CD4-positive, alpha-beta memory T cell (primary cell): ENCODE data around the gene DHX35. TPM values are rescaled to one million over a fixed set of nuclear protein-coding genes. Genes with fewer than 3 reads are reported as not detected.

Source experiments
- CTCF ChIA-PET: fragments of 350-600 bp; sonication (Branson Sonifier 250); formaldehyde crosslinking; loops from one replicate; lab custom pipeline; 2021; ENCODE audit warnings: inconsistent platforms; ENCODE audit not compliant: partially characterized antibody; lab: Charles Lee
- POLR2A ChIA-PET: fragments of 350-600 bp; sonication (Branson Sonifier 250); formaldehyde crosslinking; loops from one replicate; lab custom pipeline; 2021; ENCODE audit not compliant: partially characterized antibody; lab: Charles Lee
- DNase-seq, 5 donors: peaks; one replicate each; pipeline versions ENCODE4 v3.0.0 to v3.0.0-alpha.2; 2020 to 2022; ENCODE audit warnings: mixed read lengths in 1 of 5
- H3K27ac ChIP-seq: one replicate; pipeline ENCODE4 v1.7.0; 2013; ENCODE audit warnings: low read depth, low read length
- H3K27me3 ChIP-seq: 2 replicates; pipeline ENCODE4 v1.7.0; 2013; ENCODE audit warnings: mild to moderate bottlenecking, low read length, moderate library complexity; ENCODE audit not compliant: insufficient read depth
- H3K36me3 ChIP-seq: 2 replicates; pipeline ENCODE4 v1.7.0; 2013; ENCODE audit warnings: mild to moderate bottlenecking, low read length, moderate library complexity; ENCODE audit not compliant: insufficient read depth
- H3K4me1 ChIP-seq: 2 replicates; pipeline ENCODE4 v1.7.0; 2013; ENCODE audit warnings: mild to moderate bottlenecking, low read length, moderate library complexity; ENCODE audit not compliant: insufficient read depth
- H3K4me3 ChIP-seq, 2 donors: one replicate each; pipeline ENCODE4 v1.7.0; 2013; ENCODE audit warnings: low read length in 2 of 2, mild to moderate bottlenecking in 1 of 2
- H3K9me3 ChIP-seq, 2 donors: one replicate each; pipeline ENCODE4 v1.7.0; 2013; ENCODE audit warnings: low read length in 2 of 2, control low read depth in 1 of 2; ENCODE audit not compliant: control insufficient read depth in 1 of 2
- H3K27ac Mint-ChIP-seq, 7 donors: one replicate each; pipeline ENCODE4 v1.8.0; 2020 to 2021; ENCODE audit warnings: mixed read lengths in 7 of 7, mild to moderate bottlenecking in 6 of 7, inconsistent platforms in 3 of 7, moderate library complexity in 3 of 7
- H3K27me3 Mint-ChIP-seq, 2 donors: one replicate each; pipeline ENCODE4 v1.8.0; 2020 to 2021; ENCODE audit warnings: mixed read lengths in 2 of 2
- H3K36me3 Mint-ChIP-seq, 2 donors: one replicate each; pipeline ENCODE4 v1.8.0; 2020 to 2021; ENCODE audit warnings: mixed read lengths in 2 of 2, inconsistent platforms in 1 of 2, mild to moderate bottlenecking in 1 of 2
- H3K4me1 Mint-ChIP-seq, 4 donors: one replicate each; pipeline ENCODE4 v1.8.0; 2020 to 2021; ENCODE audit warnings: mixed read lengths in 4 of 4, mild to moderate bottlenecking in 1 of 4
- H3K4me3 Mint-ChIP-seq, 8 donors: one replicate each; pipeline ENCODE4 v1.8.0; 2020 to 2021; ENCODE audit warnings: mixed read lengths in 8 of 8, mild to moderate bottlenecking in 7 of 8, moderate library complexity in 6 of 8, inconsistent platforms in 3 of 8
- H3K9me3 Mint-ChIP-seq, 8 donors: one replicate each; pipeline ENCODE4 v1.8.0; 2020 to 2021; ENCODE audit warnings: mixed read lengths in 8 of 8, mild to moderate bottlenecking in 5 of 8, inconsistent platforms in 3 of 8, moderate library complexity in 1 of 8
- intact Hi-C: fragments of 100-400 bp; cut with micrococcal nuclease; formaldehyde crosslinking; loops from one replicate; pipeline ENCODE4 v1.15.1; 2023
- polyA plus RNA-seq, 2 donors: library from polyadenylated mRNA; unstranded; fragments of 300-500 nt; fragmentation: Illumina TruSeq; gene quantifications; one replicate each; pipeline ENCODE4 v1.2.3, GENCODE V29; 2021
- total RNA-seq, 2 experiments: library from RNA; stranded (reverse); gene quantifications; one replicate each; pipeline ENCODE4 v1.2.3, GENCODE V29; 2021

Gene DHX35
- total and polyA plus RNA-seq, 4 experiments from 2014 or later, result 2.7 to 11.8 (median 10.0) TPM

DNA sequence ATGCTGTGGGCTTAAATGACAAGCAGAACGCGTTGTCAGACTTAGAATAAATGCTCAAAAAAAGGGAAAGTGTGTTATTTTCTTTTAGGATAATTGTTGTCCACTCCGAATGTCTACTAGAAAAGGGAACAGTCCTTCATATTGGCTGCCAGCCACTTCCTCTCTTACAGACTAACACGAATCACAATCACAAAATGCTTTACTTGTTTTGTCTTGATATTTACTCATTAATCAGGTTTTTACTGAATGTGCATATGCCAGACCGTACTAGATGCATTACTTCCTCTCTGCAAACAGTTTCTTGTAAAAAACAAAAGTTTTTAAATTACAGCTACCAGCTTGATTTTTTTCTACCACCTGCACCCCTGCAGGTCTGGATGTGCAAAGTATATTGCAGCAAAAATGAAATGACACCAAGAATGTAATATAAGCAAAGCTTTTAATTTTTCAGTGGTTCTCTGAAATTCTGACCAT lies 821 bp downstream of the DHX35 start:
- no peaks in the 10 kb centered on the region for H3K36me3 ChIP-seq
- H3K9me3 Mint-ChIP-seq, result no peaks in the 10 kb centered on the region
- H3K27me3 Mint-ChIP-seq, result no peaks in the 10 kb centered on the region
- H3K4me1 Mint-ChIP-seq, result peaks cover 12 to 31% (median 25%) of the 10 kb centered on the region in 4 donors
- H3K9me3 ChIP-seq, result no peaks in the 10 kb centered on the region
- ChIA-PET POLR2A (interaction anchor here (0.8 to 3.0 kb wide), 18 partner anchors 10 to 528 kb away, joined by 3 to 23 read pairs (median 4); partner anchors contain the start of genes FAM83D, PPP1R16B, RALGAPB and SNHG17), CTCF (interaction anchor here (0.8 to 3.4 kb wide), 17 partner anchors 10 to 330 kb away, joined by 3 to 27 read pairs (median 4); partner anchors contain the start of gene FAM83D)
- peak overlapping the region; percentile 86 to 98 for H3K4me3 ChIP-seq
- H3K27me3 ChIP-seq, result no peaks in the 10 kb centered on the region
- intact Hi-C loops, result loop anchor here (1.0 kb wide), 5 partner anchors 37 to 317 kb away; partner anchors contain the start of genes ACTR5, FAM83D and PPP1R16B
- H3K36me3 Mint-ChIP-seq, result peaks cover 0 to 18% of the 10 kb centered on the region in 2 donors
- peaks cover 24% of the 10 kb centered on the region for H3K4me1 ChIP-seq
- H3K27ac ChIP-seq, result peak overlapping the region; percentile 76
- no peak for DNase-seq
- peak overlapping the region; percentile 88 to 98 (median 96) for H3K4me3 Mint-ChIP-seq
- peak overlapping the region; percentile 39 to 96 (median 91) for H3K27ac Mint-ChIP-seq

DNA sequence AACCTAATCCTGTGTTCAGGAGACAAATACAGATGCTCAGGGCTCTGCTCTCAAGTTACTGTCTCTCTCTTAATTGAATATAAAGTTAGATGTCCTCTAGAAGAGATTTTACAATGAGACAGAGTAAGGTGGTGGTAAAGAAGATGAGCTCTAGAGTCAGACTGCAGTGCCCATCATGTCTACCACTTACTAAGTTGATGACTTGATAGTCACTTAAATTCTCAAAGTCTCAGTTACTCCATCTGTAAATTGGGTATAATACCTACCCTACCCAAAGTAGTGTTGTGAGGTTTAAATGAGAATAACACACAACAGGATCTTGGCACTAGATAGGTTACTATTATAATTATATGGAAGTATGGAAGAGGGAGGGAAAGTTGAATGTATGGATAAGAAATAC lies 1.6 kb downstream of the DHX35 start:
- intact Hi-C loops, result no loop called here
- DNase-seq, result no peak
- peaks cover 0 to 20% of the 10 kb centered on the region in 2 donors for H3K36me3 Mint-ChIP-seq

GRCh38 chr20:38965264-38965663 lies 3.1 kb downstream of the DHX35 start:
- H3K4me3 Mint-ChIP-seq, result no peak overlapping the region
- H3K4me1 ChIP-seq, result peaks cover 24% of the 10 kb centered on the region
- POLR2A ChIA-PET, result no interaction called here
- peaks cover 12 to 31% (median 25%) of the 10 kb centered on the region in 4 donors for H3K4me1 Mint-ChIP-seq
- H3K27me3 Mint-ChIP-seq, result no peaks in the 10 kb centered on the region
- CTCF ChIA-PET, result no interaction called here
- DNase-seq, result no peak
- no peak overlapping the region for H3K27ac ChIP-seq
- intact Hi-C loops, result no loop called here
- H3K9me3 Mint-ChIP-seq, result no peaks in the 10 kb centered on the region
- H3K9me3 ChIP-seq, result no peaks in the 10 kb centered on the region
- peak overlapping the region in 1 of 7 donors; percentile 43 for H3K27ac Mint-ChIP-seq
- H3K36me3 ChIP-seq, result peaks cover 9% of the 10 kb centered on the region
- H3K27me3 ChIP-seq, result no peaks in the 10 kb centered on the region
- no peak overlapping the region for H3K4me3 ChIP-seq
- H3K36me3 Mint-ChIP-seq, result peaks cover 7 to 34% of the 10 kb centered on the region in 2 donors

More for the DNA sequence above, 1.6 kb downstream of the DHX35 start:
- ChIA-PET POLR2A (interaction anchor here (1.7 to 2.5 kb wide), 2 partner anchors 41 to 89 kb away, joined by 6 to 9 read pairs; no protein-coding TSS in a partner anchor), CTCF (interaction anchor here (0.5 to 3.4 kb wide), 9 partner anchors 9 to 330 kb away, joined by 3 to 27 read pairs (median 4); no protein-coding TSS in a partner anchor)
- Mint-ChIP-seq H3K27ac (no peak overlapping the region), H3K27me3 (no peaks in the 10 kb centered on the region), H3K4me1 (peaks cover 12 to 31% (median 25%) of the 10 kb centered on the region in 4 donors), H3K4me3 (peak overlapping the region in 1 of 8 donors; percentile 10), H3K9me3 (no peaks in the 10 kb centered on the region)
- H3K36me3 ChIP-seq, result no peaks in the 10 kb centered on the region
- H3K27ac ChIP-seq, result no peak overlapping the region
- H3K4me3 ChIP-seq, result no peak overlapping the region
- H3K9me3 ChIP-seq, result no peaks in the 10 kb centered on the region
- H3K4me1 ChIP-seq, result peaks cover 24% of the 10 kb centered on the region
- no peaks in the 10 kb centered on the region for H3K27me3 ChIP-seq

- Mint-ChIP-seq H3K27me3 (no peaks in the 10 kb centered on the region), H3K27ac (no peak overlapping the region), H3K36me3 (peaks cover 25 to 46% of the 10 kb centered on the region in 2 donors), H3K9me3 (no peaks in the 10 kb centered on the region), H3K4me1 (peaks cover 3 to 15% (median 12%) of the 10 kb centered on the region in 4 donors), H3K4me3 (no peak overlapping the region)
- H3K27me3 ChIP-seq, result no peaks in the 10 kb centered on the region
- H3K36me3 ChIP-seq, result peaks cover 11% of the 10 kb centered on the region
- CTCF ChIA-PET, result interaction anchor here (1.0 kb wide), 1 partner anchor 16 kb away, joined by 4 read pairs; no protein-coding TSS in a partner anchor
- H3K9me3 ChIP-seq, result no peaks in the 10 kb centered on the region
- no peak overlapping the region for H3K4me3 ChIP-seq
- peaks cover 10% of the 10 kb centered on the region for H3K4me1 ChIP-seq
- no peak overlapping the region for H3K27ac ChIP-seq
- DNase-seq, result no peak
- intact Hi-C loops, result no loop called here
- POLR2A ChIA-PET, result no interaction called here
Observed at GRCh38 chr20:38968090-38968489, 5.9 kb downstream of the DHX35 start.

GRCh38 chr20:38969708-38970107 lies 7.6 kb downstream of the DHX35 start:
- H3K9me3 Mint-ChIP-seq, result no peaks in the 10 kb centered on the region
- no peak overlapping the region for H3K27ac Mint-ChIP-seq
- peaks cover 5 to 11% (median 6%) of the 10 kb centered on the region in 4 donors for H3K4me1 Mint-ChIP-seq
- DNase-seq, result no peak
- H3K36me3 ChIP-seq, result peaks cover 19% of the 10 kb centered on the region
- no peaks in the 10 kb centered on the region for H3K4me1 ChIP-seq
- H3K36me3 Mint-ChIP-seq, result peaks cover 40 to 59% of the 10 kb centered on the region in 2 donors
- no peaks in the 10 kb centered on the region for H3K9me3 ChIP-seq
- H3K27me3 ChIP-seq, result no peaks in the 10 kb centered on the region
- no peaks in the 10 kb centered on the region for H3K27me3 Mint-ChIP-seq
- H3K27ac ChIP-seq, result no peak overlapping the region
- intact Hi-C loops, result no loop called here
- no peak overlapping the region for H3K4me3 Mint-ChIP-seq
- POLR2A ChIA-PET, result no interaction called here
- no peak overlapping the region for H3K4me3 ChIP-seq
- CTCF ChIA-PET, result interaction anchor here (1.0 kb wide), 1 partner anchor 219 kb away, joined by 3 read pairs; no protein-coding TSS in a partner anchor

GRCh38 chr20:38970302-38970701 lies 8.2 kb downstream of the DHX35 start:
- H3K36me3 Mint-ChIP-seq, result peaks cover 43 to 59% of the 10 kb centered on the region in 2 donors
- intact Hi-C loops, result no loop called here

GRCh38 chr20:38973107-38973506 lies 11.0 kb downstream of the DHX35 start:
- no peak overlapping the region for H3K4me3 ChIP-seq
- no peaks in the 10 kb centered on the region for H3K9me3 Mint-ChIP-seq
- H3K4me1 ChIP-seq, result no peaks in the 10 kb centered on the region
- intact Hi-C loops, result no loop called here
- no peak overlapping the region for H3K4me3 Mint-ChIP-seq
- no peaks in the 10 kb centered on the region for H3K27me3 Mint-ChIP-seq
- POLR2A ChIA-PET, result interaction anchor here (1.0 kb wide), 1 partner anchor 10 kb away, joined by 3 read pairs; no protein-coding TSS in a partner anchor
- H3K27me3 ChIP-seq, result no peaks in the 10 kb centered on the region
- no peak overlapping the region for H3K27ac Mint-ChIP-seq
- H3K36me3 ChIP-seq, result peaks cover 23% of the 10 kb centered on the region
- CTCF ChIA-PET, result interaction anchor here (1.0 kb wide), 1 partner anchor 10 kb away, joined by 3 read pairs; no protein-coding TSS in a partner anchor
- peaks cover 43 to 50% of the 10 kb centered on the region in 2 donors for H3K36me3 Mint-ChIP-seq
- no peak overlapping the region for H3K27ac ChIP-seq
- no peak for DNase-seq
- peaks cover 0 to 9% (median 4%) of the 10 kb centered on the region in 4 donors for H3K4me1 Mint-ChIP-seq
- no peaks in the 10 kb centered on the region for H3K9me3 ChIP-seq

More at GRCh38 chr20:38970302-38970701, 8.2 kb downstream of the DHX35 start:
- CTCF ChIA-PET, result interaction anchor here (1.4 kb wide), 1 partner anchor 8 kb away, joined by 5 read pairs; the partner anchor contains the start of gene DHX35
- no peak for DNase-seq
- Mint-ChIP-seq H3K27me3 (no peaks in the 10 kb centered on the region), H3K27ac (no peak overlapping the region), H3K4me1 (peaks cover under 1 to 11% (median 6%) of the 10 kb centered on the region in 4 donors), H3K4me3 (no peak overlapping the region), H3K9me3 (no peaks in the 10 kb centered on the region)
- H3K36me3 ChIP-seq, result peaks cover 21% of the 10 kb centered on the region
- no peak overlapping the region for H3K27ac ChIP-seq
- H3K9me3 ChIP-seq, result no peaks in the 10 kb centered on the region
- H3K4me3 ChIP-seq, result no peak overlapping the region
- no peaks in the 10 kb centered on the region for H3K4me1 ChIP-seq
- no peaks in the 10 kb centered on the region for H3K27me3 ChIP-seq
- POLR2A ChIA-PET, result interaction anchor here (1.1 kb wide), 1 partner anchor 8 kb away, joined by 4 read pairs; the partner anchor contains the start of gene DHX35
